GM12874 (cell line): ENCODE data around the gene MEGF11.
A peak's percentile ranks its signal among the peaks of the same experiment; 100 is the strongest.

Source experiments
- TF ChIP-seq, protein P1 (sequence below): IDR thresholded peaks from 2 replicates; pipeline ENCODE4 v1.5.1; 2011; ENCODE audit warnings: low read depth, mild to moderate bottlenecking, control low read depth, low read length, moderate library complexity; ENCODE audit not compliant: insufficient read depth

Gene MEGF11

DNA sequence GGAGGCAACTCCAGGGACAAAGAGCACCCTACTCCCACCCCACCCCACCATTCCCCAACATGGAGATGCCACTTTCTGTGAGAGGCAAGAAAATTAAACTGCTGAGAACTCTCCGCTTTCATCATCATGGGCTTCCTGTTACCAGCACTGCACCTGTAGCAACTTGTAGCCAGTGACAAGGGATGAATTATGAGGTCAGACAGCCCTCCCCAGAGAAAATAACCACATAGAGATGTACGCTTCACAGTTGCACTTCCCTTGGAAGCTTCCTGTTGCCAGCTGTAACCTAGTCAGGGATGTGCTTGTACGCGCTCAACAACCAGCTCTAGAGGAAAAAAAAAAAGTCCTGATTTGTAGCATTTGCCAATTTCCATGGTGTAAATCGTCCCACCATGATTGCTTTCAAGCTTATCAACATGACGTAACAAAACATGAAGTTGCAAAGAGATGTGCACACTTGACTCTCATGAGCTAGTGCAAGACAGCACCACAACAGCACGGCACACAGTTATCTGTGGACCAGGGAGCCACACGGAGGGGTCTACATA lies 238.8 kb downstream of the MEGF11 start:
- TF ChIP-seq, protein P1, sequence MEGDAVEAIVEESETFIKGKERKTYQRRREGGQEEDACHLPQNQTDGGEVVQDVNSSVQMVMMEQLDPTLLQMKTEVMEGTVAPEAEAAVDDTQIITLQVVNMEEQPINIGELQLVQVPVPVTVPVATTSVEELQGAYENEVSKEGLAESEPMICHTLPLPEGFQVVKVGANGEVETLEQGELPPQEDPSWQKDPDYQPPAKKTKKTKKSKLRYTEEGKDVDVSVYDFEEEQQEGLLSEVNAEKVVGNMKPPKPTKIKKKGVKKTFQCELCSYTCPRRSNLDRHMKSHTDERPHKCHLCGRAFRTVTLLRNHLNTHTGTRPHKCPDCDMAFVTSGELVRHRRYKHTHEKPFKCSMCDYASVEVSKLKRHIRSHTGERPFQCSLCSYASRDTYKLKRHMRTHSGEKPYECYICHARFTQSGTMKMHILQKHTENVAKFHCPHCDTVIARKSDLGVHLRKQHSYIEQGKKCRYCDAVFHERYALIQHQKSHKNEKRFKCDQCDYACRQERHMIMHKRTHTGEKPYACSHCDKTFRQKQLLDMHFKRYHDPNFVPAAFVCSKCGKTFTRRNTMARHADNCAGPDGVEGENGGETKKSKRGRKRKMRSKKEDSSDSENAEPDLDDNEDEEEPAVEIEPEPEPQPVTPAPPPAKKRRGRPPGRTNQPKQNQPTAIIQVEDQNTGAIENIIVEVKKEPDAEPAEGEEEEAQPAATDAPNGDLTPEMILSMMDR: no peak

GRCh38 chr15:66014022-66014421 lies 239.5 kb downstream of the MEGF11 start:
- TF ChIP-seq, protein P1: no peak

DNA sequence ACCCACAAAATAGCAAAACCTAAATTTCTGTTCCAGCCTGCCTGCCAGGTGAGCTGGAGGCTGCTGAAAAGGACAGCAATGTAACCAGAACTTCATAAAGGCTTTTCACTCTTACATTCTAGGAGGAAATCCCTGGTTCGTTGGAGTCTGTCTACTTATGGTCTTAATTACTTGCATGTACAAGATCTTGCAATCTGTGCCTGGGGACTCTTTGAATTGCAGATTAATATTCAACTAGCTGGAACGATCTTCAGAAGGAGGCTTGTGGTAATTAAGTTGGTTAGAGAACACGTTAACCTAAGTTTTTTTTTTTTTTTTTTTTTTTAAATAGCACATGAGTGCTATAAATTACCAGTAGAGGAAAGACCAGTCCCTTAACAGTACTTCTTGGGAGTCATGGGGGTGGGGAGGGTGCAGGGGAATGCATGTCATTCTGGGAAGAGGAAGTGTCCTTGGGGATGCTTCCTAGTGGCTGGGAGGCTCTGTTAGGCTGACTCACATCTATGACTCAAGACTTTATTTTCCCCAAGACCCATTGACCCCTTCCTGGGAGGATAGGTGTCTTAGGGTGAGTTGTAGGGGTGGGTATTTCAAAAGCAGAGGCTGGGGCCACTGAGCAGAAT lies 244.5 kb downstream of the MEGF11 start:
- TF ChIP-seq, protein P1: no peak

DNA sequence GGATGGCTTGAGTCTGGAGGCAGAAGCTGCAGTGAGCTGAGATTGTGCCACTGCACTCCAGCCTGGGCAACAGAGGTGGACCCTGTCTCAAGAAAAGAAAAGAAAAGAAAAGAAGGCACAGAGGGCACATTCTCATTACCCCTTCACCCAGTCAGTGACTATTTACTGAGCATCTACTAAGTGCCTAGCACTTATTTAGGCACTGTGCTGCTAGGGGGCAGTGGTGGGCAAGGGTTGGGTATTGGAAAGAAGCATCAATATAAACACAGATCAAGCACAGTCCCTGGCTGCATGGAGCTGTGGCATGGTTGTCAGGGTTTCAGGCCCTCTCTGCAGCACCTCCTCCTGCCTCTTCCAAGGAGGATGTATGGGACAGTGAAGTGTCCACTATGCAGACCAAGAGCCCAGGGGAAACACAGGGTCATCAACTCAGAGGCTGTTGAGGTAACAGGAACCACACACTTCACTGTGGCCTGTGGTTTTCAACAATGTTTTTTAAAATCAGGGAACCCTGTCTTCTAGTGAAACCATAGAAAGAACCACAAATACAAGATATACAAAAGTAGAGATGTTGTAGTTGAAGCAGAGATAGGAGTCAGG lies 245.8 kb downstream of the MEGF11 start:
- TF ChIP-seq, protein P1: peak; percentile 42; the same call in 1 of the 2 replicates

GRCh38 chr15:66006986-66007385 lies 246.6 kb downstream of the MEGF11 start:
- TF ChIP-seq, protein P1: no peak

DNA sequence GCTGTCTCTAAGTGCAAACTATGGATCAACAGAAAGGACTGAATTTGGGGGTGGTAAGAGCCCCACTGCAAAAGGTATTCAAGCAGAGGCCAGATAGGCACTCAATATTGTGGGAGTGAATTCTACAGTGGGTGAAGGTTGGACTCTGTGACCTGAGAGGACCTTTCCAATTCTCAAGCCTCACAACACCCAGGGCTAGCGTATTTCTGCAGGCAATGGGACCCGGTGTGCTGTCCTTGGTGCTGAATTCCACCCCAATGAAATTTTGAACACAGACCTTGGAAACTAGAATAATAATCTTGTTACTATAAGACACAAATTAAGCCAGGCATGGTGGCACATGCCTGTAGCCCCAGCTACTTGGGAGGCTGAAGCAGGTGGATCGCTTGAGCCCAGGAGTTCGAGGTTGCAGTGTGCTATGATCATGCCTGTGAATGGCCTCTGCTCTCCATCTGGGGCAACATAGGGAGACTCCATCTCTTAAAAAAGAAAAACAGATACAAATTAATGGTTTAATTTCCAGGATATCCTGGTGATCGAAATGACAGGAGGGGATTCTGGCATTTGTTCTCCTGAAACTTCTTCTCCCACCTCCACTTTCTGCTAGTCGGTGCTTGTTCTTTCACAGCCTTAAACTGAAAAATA lies 248.8 kb downstream of the MEGF11 start:
- TF ChIP-seq, protein P1: no peak

DNA sequence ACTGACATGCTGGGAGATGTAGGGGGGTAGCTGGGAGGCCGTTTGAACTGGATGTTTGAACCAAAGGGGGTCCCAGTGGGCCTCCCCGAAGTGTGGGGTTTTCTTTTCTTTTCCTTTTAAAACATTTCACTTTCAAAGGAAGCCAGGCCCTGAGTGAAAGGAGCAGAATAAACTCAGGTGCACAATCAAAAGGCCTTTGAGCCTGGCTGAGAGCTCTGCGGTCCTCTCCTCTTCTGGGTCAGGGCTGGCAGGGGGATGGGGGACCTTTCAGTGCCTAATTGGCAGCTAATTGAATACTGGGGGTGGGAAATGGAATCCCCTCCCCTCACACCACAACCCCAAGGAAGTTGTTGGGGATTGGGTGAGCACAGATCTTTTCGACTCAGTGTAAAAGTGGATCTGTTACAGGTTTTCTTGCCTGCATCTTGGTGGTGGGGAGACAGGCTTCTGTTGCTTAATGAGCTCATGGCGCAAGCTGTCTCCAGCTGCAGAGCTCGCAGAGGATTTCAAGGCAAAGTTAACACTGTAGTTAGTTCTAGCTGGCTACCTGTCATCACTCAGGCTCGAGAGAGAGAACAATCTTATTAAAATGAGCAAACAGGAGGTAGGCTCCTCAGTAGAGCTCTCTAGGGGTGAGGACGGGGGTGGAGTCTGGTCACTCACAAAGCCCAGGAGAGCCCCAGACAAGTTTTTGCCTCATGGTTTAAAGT lies 251.7 kb downstream of the MEGF11 start:
- TF ChIP-seq, protein P1: no peak
